GM19238 (cell line): ENCODE data around the gene EHMT1.
A peak's percentile ranks its signal among the peaks of the same experiment; 100 is the strongest.
"Not testable (repeated sequence)": the region's sequence is repeated elsewhere in the genome, so short reads cannot be mapped to it uniquely, and the experiment has no call there.

Source experiments
- DNase-seq: peaks from one replicate; pipeline ENCODE4 v3.0.0; 2011; ENCODE audit warnings: low spot score; ENCODE audit not compliant: insufficient read length

The EHMT1 gene

GRCh38 chr9:137614631-137615386 lies 4.0 kb upstream of the EHMT1 start:
- DNase-seq, result no peak

- no peak for DNase-seq
Observed at GRCh38 chr9:137615387-137615871, 3.4 kb upstream of the EHMT1 start.

GRCh38 chr9:137619240-137620047 lies 639 bp downstream of the EHMT1 start:
- DNase-seq, result peak; percentile 60

GRCh38 chr9:137620048-137620405 lies 1.2 kb downstream of the EHMT1 start:
- no peak for DNase-seq

GRCh38 chr9:137620581-137620980 lies 1.8 kb downstream of the EHMT1 start:
- no peak for DNase-seq

GRCh38 chr9:137621131-137621757 lies 2.4 kb downstream of the EHMT1 start:
- DNase-seq, result no peak

- DNase-seq, result not testable (repeated sequence)
Observed at GRCh38 chr9:137622211-137622610, 3.4 kb downstream of the EHMT1 start.

- no peak for DNase-seq
Observed at GRCh38 chr9:137626464-137626863, 7.7 kb downstream of the EHMT1 start.

GRCh38 chr9:137627406-137627805 lies 8.6 kb downstream of the EHMT1 start:
- not testable (repeated sequence) for DNase-seq

GRCh38 chr9:137630126-137630525 lies 11.3 kb downstream of the EHMT1 start:
- DNase-seq, result no peak

GRCh38 chr9:137630679-137631078 lies 11.9 kb downstream of the EHMT1 start:
- no peak for DNase-seq

GRCh38 chr9:137631345-137632229 lies 12.8 kb downstream of the EHMT1 start:
- DNase-seq, result no peak

GRCh38 chr9:137632230-137633161 lies 13.7 kb downstream of the EHMT1 start:
- DNase-seq, result no peak

- no peak for DNase-seq
Observed at GRCh38 chr9:137634016-137634415, 15.2 kb downstream of the EHMT1 start.

- DNase-seq, result no peak
Observed at GRCh38 chr9:137638680-137639079, 19.9 kb downstream of the EHMT1 start.

GRCh38 chr9:137639303-137640051 lies 20.7 kb downstream of the EHMT1 start:
- DNase-seq, result peak; percentile 38

- DNase-seq, result no peak
Observed at GRCh38 chr9:137640862-137641261, 22.1 kb downstream of the EHMT1 start.

GRCh38 chr9:137642118-137642601 lies 23.4 kb downstream of the EHMT1 start:
- no peak for DNase-seq

- no peak for DNase-seq
Observed at GRCh38 chr9:137642892-137643291, 24.1 kb downstream of the EHMT1 start.
